NCI-H2196 treated with DMSO at 0.1 percent for 48 hours (cell line): ENCODE results near the gene OPTN.
"Not testable (repeated sequence)": the region's sequence is repeated elsewhere in the genome, so short reads cannot be mapped to it uniquely, and the experiment has no call there.

Experiments
- DNase-seq: peaks from one replicate; lab custom pipeline; 2025; ENCODE audit not compliant: unreplicated experiment; lab: John Stamatoyannopoulos, UW

OPTN gene

DNA sequence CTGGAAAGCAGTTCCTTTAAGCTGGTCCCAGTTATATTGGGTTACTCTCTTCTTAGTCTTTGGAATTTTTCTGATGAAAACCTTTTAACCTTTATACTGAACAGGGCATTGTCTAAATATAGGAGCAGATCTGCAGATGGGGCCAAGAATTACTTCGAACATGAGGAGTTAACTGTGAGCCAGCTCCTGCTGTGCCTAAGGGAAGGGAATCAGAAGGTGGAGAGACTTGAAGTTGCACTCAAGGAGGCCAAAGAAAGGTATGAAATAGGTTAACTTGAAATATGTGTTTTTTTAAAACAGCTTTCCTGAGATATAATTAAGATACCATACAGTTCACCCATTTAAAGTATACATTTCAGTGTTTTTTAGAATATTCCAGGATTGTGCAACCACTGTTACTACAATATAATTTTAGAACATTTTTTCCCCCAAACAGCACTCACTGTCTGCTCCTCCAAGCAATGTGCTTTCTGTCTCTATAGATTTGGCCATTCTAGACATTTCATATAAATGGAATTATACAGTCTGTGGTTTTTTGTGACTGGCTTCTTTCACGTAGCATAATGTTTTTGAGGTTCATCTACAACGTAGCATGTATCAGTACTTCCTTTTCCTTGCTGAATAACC, 18.9 kb downstream of the OPTN start:
- DNase-seq: no peak

DNA sequence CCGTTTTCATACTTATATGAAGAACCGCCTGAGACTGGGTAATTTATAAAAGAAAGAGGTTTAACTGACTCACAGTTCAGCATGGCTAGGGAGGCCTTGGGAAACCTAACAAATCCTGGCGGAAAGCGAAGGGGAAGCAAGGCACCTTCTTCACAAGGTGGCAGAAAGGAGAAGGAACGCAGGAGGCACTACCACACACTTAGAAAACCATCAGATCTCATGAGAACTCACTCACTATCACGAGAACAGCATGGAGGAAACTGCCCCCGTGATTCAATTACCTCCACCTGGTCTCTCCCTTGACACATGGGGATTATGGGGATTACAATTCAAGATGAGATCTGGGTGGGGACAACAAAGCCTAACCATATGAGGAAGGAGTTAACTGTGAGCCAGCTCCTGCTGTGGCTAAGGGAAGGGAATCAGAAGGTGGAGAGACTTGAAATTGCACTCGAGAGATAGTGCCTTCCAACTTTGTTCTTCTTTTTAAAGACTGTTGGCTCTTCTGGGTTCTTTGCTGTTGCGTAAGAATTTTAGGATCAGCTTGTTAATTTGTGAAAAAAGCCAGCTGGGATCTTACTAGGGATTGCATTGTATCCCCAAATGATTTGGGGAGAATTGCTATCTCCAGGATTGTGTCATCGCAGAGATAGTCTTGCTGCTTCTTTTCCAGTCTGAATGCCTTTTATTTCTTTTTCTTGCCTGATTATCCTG, 21.0 kb downstream of the OPTN start:
- DNase-seq: no peak

DNA sequence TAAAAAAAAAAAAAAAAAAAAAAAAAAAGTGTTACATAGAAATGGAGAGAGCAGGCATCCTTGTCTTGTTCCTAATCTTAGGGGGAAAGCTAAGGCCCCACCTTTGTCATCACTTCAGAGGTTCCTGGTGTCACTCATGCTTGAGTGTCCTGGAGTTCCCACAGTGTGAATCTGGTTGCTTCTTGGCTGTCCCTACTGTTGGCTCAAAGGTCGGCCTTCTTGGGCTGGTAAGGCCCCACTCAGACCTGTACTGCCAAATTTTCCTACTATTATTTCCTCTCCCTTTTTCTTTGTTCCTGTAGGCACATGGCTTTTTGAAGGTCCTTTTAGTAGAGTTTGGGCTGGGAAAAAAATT, 21.5 kb downstream of the OPTN start:
- no peak for DNase-seq

DNA sequence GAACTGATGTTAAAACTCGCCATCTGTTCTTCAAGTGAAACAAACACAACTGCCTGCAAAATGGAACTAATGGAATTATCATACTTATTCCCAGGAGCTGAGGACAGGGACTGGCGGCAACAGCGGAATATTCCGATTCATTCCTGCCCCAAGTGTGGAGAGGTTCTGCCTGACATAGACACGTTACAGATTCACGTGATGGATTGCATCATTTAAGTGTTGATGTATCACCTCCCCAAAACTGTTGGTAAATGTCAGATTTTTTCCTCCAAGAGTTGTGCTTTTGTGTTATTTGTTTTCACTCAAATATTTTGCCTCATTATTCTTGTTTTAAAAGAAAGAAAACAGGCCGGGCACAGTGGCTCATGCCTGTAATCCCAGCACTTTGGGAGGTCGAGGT, 36.7 kb downstream of the OPTN start:
- no peak for DNase-seq

DNA sequence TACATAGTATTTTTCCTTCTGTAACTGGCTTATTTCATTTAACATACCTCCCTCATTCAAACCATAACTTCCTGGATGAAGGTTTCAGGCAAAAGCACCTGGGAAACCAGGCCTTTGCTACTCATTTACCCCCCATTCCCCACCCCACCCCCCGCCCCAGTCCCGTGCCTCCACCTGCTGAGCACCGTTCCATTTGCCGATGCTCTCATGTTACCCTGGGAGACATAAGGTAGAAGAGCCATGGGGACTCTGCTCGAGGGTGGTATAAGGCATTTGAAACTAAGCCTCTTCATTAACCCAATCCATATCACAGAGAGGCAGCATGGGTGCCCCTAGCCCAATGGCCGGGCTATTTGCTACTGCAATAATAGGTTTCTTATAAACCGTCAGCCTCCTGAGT, 39.2 kb downstream of the OPTN start:
- no peak for DNase-seq

DNA sequence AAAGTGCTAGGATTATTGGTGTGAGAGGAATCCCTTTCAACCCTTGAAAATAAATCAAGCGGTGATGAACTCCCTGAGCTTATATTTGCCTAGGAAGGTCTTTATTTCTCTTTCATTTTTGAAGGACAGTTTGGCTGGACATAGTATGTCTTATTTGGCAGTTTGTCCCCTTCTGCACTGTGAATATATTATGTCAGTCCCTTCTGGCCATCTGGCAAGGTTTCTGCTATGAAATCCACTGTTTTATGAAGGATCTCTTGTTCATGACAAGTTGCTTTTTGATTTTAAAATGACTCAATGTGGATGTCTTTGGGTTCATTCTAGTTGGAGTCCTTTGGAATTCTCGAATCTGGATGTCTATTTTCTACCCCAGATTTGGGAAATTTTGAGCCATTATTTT, 39.7 kb downstream of the OPTN start:
- DNase-seq: no peak

DNA sequence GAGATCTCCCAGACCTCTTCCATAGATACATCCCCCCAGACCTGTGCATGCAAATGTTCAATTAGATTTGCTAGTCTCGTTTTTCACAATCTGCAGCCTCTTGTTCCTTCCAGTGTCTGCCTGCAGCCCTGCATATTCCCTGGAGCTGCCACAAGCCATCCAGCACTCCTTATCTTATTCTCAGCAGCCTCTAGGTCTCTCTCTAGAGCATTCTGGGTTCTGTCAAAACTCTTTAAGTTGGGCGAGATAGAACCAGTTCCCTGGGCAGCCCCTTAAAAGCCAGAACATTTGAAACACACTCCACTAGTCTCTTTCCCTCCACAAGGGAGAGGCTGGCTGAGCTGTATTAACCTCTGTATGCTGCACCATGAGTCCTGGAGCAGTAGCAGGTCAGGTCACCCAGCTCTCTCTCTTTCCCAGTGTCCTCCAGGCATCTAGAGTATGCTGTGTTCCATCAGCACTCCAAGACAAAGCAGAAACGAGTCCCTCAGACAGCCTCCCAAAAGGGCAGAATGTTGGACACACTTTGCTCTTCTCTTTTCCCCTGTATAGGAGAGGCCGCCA, 40.7 kb downstream of the OPTN start:
- DNase-seq: no peak

DNA sequence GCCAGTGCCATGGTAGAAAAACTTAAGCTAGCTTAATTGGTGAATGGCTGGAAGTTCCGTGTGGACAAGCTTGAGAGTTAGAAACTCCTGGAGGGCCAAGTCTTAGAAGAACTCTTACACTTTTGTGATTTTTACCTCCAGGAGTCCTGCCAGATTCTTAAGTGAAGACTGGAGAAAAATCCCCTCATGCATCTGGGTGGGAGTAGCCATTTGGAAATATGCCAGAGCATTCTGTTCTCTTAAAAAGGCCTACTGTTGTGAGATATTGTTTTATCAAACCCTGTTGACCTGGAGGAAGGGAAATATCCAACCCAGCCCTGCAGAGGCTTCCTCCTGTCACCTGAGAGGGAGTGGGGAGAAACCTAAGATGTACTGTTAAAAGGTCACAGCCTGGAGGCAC, 43.8 kb downstream of the OPTN start:
- no peak for DNase-seq

DNA sequence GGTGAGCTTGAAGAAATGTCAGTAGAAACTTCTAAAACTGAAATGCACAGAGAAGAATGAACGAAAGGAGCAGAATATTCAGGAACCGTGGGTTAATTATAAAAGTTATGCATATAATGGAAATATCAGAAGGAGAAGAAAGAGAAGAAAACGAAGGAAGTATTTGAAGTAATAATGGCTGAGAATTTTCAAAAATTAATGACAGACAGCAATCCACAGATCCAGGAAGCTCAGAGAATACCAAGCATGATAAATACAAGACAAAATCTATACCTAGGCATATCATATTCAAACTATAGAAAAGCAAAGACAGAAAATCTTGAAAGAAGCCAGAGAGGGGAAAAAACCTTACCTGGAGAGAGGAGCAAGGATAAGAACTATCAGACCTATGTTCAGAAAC, 44.9 kb downstream of the OPTN start:
- DNase-seq: no peak

DNA sequence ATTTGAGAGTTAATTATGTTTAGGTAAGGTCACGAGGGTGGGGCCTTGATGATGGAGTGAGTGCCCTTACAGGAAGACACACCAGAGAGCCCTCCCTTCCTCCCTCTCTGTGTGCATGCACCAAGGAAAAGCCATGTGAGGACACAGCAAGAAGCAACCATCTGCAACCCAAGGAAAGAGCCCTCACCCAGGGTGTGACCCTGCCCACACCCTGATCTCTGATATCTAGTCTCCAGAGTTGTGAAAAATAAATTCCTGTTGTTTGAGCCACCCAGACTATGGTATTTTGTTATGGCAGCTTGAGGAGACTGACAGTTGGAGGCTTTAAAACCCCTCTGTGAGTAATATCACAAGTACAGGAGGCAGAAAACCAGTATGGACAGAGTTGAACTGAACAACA, 46.4 kb downstream of the OPTN start:
- no peak for DNase-seq

DNA sequence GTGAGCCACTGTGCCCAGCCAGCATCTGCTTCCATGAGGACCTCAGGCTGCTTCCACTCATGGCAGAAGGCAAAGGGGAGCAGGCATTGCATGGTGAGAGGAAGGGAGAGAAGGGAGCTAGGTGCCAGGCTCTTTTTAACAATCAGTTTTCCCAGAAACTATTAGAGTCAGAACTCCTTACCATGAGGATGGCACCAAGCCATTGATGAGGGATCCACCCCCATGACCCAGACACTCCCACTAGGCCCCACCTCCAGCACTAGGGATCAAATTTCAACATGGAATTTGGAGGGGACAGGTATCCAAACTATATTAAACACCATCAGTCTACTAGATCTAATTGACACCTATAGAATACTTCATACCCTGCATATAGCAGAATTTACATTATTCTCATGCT, 47.2 kb downstream of the OPTN start:
- no peak for DNase-seq

DNA sequence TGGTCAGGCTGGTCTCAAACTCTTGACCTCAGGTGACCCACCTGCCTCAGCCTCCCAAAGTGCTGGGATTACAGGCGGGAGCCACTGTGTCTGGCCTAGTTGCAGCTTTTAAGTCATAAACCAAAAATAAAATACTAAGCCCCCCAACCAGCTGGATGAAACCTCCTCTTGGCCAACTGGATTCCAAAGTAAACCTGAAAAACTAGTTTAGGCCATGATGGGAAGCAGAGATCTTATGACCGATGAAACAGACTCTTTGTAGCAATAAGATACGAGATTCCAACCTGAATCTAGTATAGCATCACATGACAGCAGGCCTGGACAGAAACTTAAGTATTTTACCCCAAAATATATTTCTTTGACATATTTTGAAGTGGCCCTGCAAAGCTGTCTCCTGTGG, 52.3 kb downstream of the OPTN start:
- DNase-seq: no peak

DNA sequence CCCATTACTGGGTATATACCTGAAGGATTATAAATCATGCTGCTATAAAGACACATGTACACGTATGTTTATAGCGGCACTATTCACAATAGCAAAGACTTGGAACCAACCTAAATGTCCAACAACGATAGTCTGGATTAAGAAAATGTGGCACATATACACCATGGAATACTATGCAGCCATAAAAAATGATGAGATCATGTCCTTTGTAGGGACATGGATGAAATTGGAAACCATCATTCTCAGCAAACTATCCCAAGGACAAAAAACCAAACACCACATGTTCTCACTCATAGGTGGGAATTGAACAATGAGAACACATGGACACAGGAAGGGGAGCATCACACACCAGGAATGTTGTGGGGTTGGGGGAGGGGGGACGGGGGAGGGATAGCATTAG, 55.9 kb downstream of the OPTN start:
- DNase-seq: not testable (repeated sequence)

DNA sequence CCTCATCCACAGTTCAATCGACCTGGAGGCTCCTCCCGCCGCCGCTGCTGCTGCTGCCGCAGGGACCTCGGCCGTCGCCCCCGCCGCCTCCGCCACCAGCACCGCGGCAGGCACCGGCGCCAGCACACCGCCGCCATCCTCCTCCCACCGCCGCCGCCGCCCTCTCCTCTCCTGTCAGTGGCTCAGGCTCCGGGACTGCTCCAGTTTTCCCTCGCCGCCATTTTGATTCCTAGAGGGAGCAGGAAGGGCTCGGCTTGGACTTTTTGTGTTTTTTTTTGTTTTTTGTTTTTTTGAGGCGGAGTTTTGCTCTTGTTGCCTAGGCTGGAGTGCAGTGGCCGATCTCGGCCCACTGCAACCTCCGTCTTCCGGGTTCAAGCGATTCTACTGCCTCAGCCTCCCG, 58.4 kb downstream of the OPTN start:
- DNase-seq: no peak

DNA sequence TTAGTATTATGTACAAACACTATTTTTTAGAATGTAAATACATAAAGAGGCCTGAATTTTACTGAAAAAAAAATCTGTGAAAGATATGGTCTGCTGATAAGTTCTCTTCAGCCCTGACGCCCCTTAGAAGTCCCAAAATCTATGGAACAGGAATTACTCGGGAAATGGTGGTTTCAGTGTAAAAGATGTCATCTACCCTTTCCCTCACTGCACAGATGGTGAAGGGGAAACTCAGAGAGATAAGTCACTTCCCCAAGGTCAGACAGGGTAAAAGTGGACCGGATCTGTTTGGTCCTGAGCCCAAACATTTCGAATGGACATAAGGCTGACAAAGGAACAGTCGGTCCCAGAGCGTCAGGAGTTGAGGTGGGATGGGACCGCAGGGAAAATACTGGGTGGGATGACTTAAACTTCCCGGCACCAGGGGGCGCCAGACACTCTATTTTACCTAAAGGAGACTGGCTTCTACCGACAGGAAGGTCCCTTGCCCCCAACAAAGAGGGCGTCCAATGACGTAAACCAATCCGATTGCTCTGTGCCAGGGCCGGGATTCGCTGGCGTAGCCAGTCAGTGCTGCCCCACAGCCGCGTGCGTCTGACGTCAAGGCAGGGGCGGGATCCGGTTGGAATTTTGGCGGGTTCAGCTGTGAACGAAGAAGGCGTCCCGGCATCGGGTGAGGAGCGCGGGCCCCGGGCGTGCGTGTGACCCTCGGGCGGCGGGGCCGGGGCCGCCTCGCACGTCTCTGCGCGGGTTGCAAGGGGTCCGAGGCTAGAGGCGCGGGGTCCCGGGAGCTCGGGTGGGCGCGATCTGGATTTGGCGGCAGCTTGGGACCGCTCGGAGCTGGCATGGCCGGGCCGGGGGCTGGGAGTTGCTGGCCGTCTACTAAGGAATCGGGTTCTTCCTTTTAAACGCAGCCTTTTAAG, 61.2 kb downstream of the OPTN start, which contains the start of gene MCM10:
Gene MCM10 (plus strand): TSS at position 625 of the 923 bp plus-strand sequence. CDS start 2,645 bp downstream, outside the sequence.
- DNase-seq: peak; percentile 77

DNA sequence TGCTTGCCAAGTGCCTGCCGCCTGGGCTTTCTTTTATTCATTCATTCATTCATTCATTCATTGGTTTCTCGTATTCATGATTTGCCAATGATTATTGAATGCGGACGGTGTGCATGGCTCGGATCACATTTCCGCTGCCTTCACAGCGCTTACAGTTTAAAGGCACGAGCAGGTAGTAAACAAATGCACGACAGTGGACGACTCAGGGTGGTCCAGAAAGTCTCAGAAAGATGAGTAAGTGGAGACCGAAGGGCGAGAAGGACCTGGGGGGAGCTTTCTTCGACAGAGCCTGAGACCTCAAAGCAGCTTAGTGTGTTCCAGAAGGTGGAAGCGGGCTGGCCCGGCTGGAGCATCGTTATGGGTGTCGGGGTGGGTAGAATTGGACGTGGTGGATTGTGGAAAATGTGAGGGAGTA, 61.9 kb downstream of the OPTN start:
- DNase-seq: no peak

DNA sequence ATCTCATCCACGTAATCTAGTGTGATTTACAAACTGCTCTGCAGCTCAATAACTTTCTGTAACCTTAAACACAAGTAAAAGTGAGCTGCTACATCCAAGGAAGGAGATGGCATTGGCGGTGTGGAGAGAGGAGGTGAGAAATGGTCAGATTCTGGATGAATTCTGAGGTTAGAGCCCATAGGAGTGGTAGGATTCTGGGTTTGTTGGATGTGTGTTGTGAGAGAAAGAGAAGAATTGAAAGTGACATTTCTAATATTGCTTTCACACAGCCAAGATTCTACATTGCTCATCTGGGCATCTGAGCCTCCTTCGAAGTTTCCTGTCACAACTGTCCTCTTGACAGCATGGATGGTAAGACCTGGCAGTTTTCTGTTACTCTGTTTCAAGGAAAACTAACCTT, 63.9 kb downstream of the OPTN start:
- no peak for DNase-seq

DNA sequence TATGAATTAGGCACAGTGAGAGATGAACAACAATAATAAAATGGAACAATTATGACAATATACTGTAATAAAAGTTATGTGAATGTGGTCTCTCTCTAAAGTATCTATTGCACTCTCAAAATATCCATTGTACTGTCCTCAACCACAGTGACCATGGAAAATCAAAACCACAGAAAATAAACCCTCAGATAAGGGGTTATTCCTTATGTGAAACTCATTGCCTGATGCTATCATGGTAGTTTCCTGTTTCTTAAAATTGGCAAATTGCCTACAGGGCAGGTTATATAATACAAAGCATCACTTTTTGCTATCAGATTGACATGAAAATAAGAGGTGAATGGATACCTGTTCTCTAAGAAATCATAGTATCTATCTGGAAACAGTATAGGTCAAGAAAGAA, 65.2 kb downstream of the OPTN start:
- no peak for DNase-seq

DNA sequence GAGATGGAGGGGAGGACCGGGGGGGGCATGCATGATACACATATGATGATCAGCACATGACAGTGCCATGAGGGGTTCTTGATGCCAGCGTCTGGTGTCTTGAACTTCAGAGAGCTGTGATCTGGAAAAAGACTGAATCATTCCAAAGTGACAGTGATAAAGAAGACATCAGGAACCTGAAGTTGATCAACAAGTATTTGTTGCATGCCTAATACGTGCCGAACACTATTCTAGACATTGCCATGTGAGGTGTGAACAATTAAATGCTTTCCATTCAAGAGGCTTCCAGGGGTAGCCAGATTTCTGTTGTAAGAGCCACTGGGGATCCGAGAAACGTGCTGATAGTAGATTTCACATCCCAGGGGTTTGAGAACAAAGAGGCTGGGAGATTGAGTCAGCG, 67.6 kb downstream of the OPTN start:
- DNase-seq: no peak

DNA sequence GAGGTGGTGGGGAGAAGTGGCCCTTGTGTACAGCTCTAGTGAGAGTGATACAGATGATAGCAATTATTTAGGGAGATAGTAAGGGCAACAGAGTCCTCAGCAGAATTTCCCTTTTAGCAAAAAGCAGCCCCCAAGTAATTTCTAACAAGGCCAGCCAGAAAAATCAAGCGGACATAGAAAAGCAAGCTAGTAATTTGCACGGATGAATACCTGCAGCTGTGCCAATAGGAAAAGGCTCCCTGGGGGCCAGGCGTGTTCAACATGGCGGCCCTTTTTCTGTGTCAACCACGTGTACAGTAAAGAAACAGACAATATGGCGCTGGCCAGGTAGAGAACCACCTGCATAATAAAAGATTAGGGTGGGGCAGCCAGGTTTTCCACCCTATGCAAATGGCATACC, 68.8 kb downstream of the OPTN start:
- no peak for DNase-seq

DNA sequence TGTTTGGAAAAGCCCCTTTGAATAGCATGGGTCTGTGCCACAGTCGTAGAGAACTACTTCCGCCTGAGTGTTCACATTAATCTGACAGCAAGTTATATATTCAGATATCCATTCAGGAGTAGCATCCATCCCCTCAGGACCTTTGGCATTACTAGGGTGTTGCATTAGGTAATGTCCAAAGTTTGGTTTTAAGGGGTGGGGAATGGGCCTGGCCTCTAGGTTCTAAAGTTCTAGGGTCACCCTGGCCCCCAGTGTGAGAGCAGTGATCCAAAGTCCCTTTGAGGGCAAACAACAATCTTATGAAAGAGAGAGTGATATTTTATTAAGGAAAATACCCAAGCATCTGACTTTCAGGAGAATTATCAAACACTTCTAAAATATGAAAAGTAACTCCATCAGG, 73.7 kb downstream of the OPTN start:
- DNase-seq: no peak

DNA sequence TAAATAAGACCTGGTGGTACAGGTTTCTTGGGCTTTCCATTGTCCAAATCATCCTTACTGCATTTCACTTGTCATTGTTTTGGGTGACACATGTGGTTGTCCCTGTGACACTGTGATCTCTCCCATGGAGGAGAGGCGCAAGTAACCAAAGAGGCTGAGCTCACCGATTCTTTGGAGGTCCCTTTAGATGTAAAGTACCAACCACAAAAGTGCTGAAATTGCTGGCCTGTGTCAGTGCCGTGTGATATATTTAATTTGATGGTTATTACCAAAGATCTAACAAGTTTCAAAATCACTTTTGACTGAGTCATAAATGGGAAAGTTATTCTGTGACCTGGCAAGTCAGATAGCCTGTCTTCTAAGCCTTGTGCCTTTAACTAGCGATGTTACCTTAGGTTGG, 80.8 kb downstream of the OPTN start:
- no peak for DNase-seq
